ENCODE data around the gene VAV2. TPM values are rescaled to one million over a fixed set of nuclear protein-coding genes. Genes with fewer than 3 reads are reported as not detected.

The VAV2 gene
- total and polyA plus RNA-seq, 12 donors, result 2.9 to 7.1 (median 5.0) TPM

DNA sequence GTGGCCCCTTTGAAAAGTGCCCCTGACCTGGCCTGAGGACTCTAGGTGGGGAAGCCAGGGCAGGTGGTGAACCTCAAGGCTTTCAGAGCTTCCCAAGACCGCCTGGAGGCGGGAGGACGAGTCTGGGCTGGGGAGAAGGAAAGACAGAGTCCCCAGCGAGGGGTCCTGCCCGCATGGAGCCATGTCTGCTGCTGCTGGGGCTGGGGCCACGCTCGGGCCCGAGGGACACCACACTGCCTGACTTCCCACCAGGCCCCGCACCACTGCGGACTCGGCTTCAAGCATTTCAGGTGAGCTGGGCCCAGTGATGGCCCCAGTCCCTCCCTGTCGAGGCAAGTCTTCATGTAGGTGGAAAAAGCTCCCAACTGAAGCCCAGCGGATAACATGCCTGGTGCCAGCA lies 191.9 kb downstream of the VAV2 start:
- 97% methylated on average over 13 of the region's 13 CpGs for WGBS, 2 donors
- TF ChIP-seq, protein P1, sequence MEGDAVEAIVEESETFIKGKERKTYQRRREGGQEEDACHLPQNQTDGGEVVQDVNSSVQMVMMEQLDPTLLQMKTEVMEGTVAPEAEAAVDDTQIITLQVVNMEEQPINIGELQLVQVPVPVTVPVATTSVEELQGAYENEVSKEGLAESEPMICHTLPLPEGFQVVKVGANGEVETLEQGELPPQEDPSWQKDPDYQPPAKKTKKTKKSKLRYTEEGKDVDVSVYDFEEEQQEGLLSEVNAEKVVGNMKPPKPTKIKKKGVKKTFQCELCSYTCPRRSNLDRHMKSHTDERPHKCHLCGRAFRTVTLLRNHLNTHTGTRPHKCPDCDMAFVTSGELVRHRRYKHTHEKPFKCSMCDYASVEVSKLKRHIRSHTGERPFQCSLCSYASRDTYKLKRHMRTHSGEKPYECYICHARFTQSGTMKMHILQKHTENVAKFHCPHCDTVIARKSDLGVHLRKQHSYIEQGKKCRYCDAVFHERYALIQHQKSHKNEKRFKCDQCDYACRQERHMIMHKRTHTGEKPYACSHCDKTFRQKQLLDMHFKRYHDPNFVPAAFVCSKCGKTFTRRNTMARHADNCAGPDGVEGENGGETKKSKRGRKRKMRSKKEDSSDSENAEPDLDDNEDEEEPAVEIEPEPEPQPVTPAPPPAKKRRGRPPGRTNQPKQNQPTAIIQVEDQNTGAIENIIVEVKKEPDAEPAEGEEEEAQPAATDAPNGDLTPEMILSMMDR (IDR thresholded peaks at IDR 0.05), result no peak
- no peak for ATAC-seq
- no peak for DNase-seq
- Histone ChIP-seq H3K27ac (no peak overlapping the region), H3K9me3 (no peaks in the 10 kb centered on the region), H3K4me3 (no peak overlapping the region), H3K27me3 (no peaks in the 10 kb centered on the region), H3K36me3 (peaks cover 0 to 5% (median 0%) of the 10 kb centered on the region in 9 donors), H3K4me1 (no peaks in the 10 kb centered on the region)
- intact Hi-C loops (cut with DNase I), result no loop called here

DNA sequence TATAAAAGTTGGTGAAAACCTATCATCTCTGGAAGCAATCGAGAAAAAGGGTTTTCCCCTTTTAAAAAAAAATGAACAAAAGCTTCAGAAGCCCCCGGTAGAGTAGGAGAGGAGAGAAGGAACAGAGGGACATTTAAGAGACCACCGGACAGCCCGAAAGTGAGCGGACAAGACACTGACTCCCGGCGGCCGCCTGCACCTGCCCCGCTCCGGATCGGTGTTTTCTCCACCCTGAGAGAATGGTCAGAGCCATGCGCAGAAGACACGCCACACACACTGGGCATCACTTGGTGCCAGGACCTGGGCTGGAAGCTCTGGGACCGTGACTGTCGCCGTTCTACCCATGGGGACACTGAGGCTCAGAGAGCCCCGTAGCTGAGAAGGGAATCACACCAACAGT lies 192.4 kb downstream of the VAV2 start:
- 95 to 96% methylated on average over 17 of the region's 17 CpGs for WGBS, 2 donors
- H3K36me3 ChIP-seq, result peaks cover 0 to 5% (median 0%) of the 10 kb centered on the region in 9 donors
- ATAC-seq, result no peak
- no peaks in the 10 kb centered on the region for H3K27me3 ChIP-seq
- intact Hi-C loops (cut with DNase I), result loop anchor here in 1 of 10 donors (10.0 kb wide), 1 partner anchor 295 kb away; no protein-coding TSS in a partner anchor
- TF ChIP-seq, protein P1 (IDR thresholded peaks at IDR 0.05), result no peak
- no peaks in the 10 kb centered on the region for H3K9me3 ChIP-seq
- no peak for DNase-seq
- no peak overlapping the region for H3K4me3 ChIP-seq
- H3K4me1 ChIP-seq, result no peaks in the 10 kb centered on the region
- H3K27ac ChIP-seq, result no peak overlapping the region

DNA sequence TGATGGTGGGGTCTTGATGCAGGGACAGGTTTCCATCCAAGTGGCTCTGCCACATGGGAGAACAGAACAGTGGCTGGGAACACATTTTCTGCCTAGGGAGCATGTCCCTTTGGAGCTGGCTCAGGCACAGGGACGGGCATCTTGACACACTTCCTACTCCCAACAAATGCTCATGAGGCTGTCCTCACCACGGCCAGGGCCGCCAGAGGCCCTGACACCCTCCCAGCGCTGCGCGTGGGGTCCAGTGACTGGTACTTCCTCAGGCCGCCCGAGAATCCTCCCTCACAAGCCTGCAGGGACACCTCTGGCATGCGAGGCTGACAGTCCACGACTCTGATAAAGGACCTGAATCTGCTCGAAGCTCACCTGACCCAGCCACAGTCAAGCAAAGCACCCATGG lies 193.0 kb downstream of the VAV2 start:
- H3K27me3 ChIP-seq, result no peaks in the 10 kb centered on the region
- ATAC-seq, result no peak
- DNase-seq, result no peak
- no peak overlapping the region for H3K27ac ChIP-seq
- H3K4me1 ChIP-seq, result no peaks in the 10 kb centered on the region
- H3K4me3 ChIP-seq, result no peak overlapping the region
- no peaks in the 10 kb centered on the region for H3K9me3 ChIP-seq
- H3K36me3 ChIP-seq, result peaks cover 0 to 5% (median 0%) of the 10 kb centered on the region in 9 donors
- intact Hi-C loops (cut with DNase I), result loop anchor here in 1 of 10 donors (10.0 kb wide), 1 partner anchor 296 kb away; no protein-coding TSS in a partner anchor
- TF ChIP-seq, protein P1 (IDR thresholded peaks at IDR 0.05), result no peak
- WGBS, 2 donors, result 92 to 94% methylated on average over 11 of the region's 11 CpGs

DNA sequence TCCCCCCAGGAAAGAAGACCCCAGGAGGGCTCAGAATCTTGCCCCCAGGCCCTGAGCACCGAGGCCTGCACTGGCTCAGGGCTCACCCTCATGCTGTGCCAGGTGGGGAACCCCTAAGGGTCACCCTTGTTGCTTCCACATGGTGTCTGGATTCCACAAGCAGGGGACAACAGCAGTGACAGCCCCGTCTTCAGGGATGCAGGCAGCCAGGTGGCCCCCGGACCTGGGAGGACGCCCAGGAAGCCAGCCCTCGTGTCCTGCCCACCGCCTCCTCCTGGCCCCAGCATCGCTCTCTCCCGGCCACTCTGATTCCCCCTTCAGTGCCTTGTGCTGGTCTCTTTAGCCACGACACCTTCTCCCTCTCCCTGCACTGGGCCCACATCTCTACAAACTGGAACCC lies 194.0 kb downstream of the VAV2 start:
- 93% methylated on average over 9 of the region's 9 CpGs for WGBS, 2 donors
- H3K27ac ChIP-seq, result no peak overlapping the region
- no peak for ATAC-seq
- DNase-seq, result no peak
- no peaks in the 10 kb centered on the region for H3K27me3 ChIP-seq
- TF ChIP-seq, protein P1 (IDR thresholded peaks at IDR 0.05), result no peak
- H3K4me3 ChIP-seq, result no peak overlapping the region
- intact Hi-C loops (cut with DNase I), result loop anchor here in 1 of 10 donors (10.0 kb wide), 1 partner anchor 297 kb away; no protein-coding TSS in a partner anchor
- H3K36me3 ChIP-seq, result peaks cover 0 to 5% (median 0%) of the 10 kb centered on the region in 9 donors
- H3K9me3 ChIP-seq, result no peaks in the 10 kb centered on the region
- peaks cover 0 to 5% (median 4%) of the 10 kb centered on the region in 9 donors for H3K4me1 ChIP-seq
